Measurements from ENCODE around the gene PTPRD.
"Not testable (repeated sequence)": the region's sequence is repeated elsewhere in the genome, so short reads cannot be mapped to it uniquely, and the experiment has no call there.

PTPRD gene

GRCh38 chr9:8961186-8961851 is 1651.5 kb downstream of the PTPRD start:
- Histone ChIP-seq H3K36me3 (ENCODE audit: insufficient read depth, low read length) (no peaks in the 10 kb centered on the region), H3K9me3 (ENCODE audit: control insufficient read depth, insufficient read depth, low read length) (no peaks in the 10 kb centered on the region), H3K9ac (ENCODE audit: low read depth, low read length) (no peak overlapping the region), H3K4me1 (ENCODE audit: insufficient read depth, low read length) (0 out of 2 replicates have a peak, but pooled peaks cover 3% of the 10 kb centered on the region)

- Histone ChIP-seq H3K9me3 (ENCODE audit: control insufficient read depth, insufficient read depth, low read length) (no peaks in the 10 kb centered on the region), H3K36me3 (ENCODE audit: insufficient read depth, low read length) (no peaks in the 10 kb centered on the region), H3K9ac (ENCODE audit: low read depth, low read length) (no peak overlapping the region), H3K4me1 (ENCODE audit: insufficient read depth, low read length) (peaks cover 3% of the 10 kb centered on the region; the same call in 1 of the 2 replicates)
These were observed 1652.5 kb downstream of the PTPRD start for GRCh38 chr9:8960254-8960653.

- no peaks in the 10 kb centered on the region for H3K9me3 ChIP-seq (ENCODE audit: control insufficient read depth, insufficient read depth, low read length)
- H3K9ac ChIP-seq (ENCODE audit: low read depth, low read length), result no peak overlapping the region
- no peaks in the 10 kb centered on the region for H3K36me3 ChIP-seq (ENCODE audit: insufficient read depth, low read length)
- H3K4me1 ChIP-seq (ENCODE audit: insufficient read depth, low read length), result peaks cover 3% of the 10 kb centered on the region; the same call in 1 of the 2 replicates
These were observed 1654.4 kb downstream of the PTPRD start for GRCh38 chr9:8958358-8958757.

- H3K4me1 ChIP-seq (ENCODE audit: insufficient read depth, low read length), result no peaks in the 10 kb centered on the region; the same call in 1 of the 2 replicates
- no peak overlapping the region for H3K9ac ChIP-seq (ENCODE audit: low read depth, low read length)
- H3K36me3 ChIP-seq (ENCODE audit: insufficient read depth, low read length), result no peaks in the 10 kb centered on the region
- H3K9me3 ChIP-seq (ENCODE audit: control insufficient read depth, insufficient read depth, low read length), result no peaks in the 10 kb centered on the region
These were observed 1657.5 kb downstream of the PTPRD start for GRCh38 chr9:8955315-8955714.

- H3K4me1 ChIP-seq (ENCODE audit: insufficient read depth, low read length), result no peaks in the 10 kb centered on the region; the same call in 1 of the 2 replicates
- H3K36me3 ChIP-seq (ENCODE audit: insufficient read depth, low read length), result no peaks in the 10 kb centered on the region
- no peaks in the 10 kb centered on the region for H3K9me3 ChIP-seq (ENCODE audit: control insufficient read depth, insufficient read depth, low read length)
- no peak overlapping the region for H3K9ac ChIP-seq (ENCODE audit: low read depth, low read length)
These were observed 1666.3 kb downstream of the PTPRD start for GRCh38 chr9:8946461-8946860.

- no peaks in the 10 kb centered on the region for H3K9me3 ChIP-seq (ENCODE audit: control insufficient read depth, insufficient read depth, low read length)
- no peaks in the 10 kb centered on the region for H3K36me3 ChIP-seq (ENCODE audit: insufficient read depth, low read length)
- H3K4me1 ChIP-seq (ENCODE audit: insufficient read depth, low read length), result no peaks in the 10 kb centered on the region
- no peak overlapping the region for H3K9ac ChIP-seq (ENCODE audit: low read depth, low read length)
These were observed 1669.4 kb downstream of the PTPRD start for GRCh38 chr9:8943392-8943791.

- no peak overlapping the region for H3K9ac ChIP-seq (ENCODE audit: low read depth, low read length)
- H3K9me3 ChIP-seq (ENCODE audit: control insufficient read depth, insufficient read depth, low read length), result no peaks in the 10 kb centered on the region
- no peaks in the 10 kb centered on the region for H3K4me1 ChIP-seq (ENCODE audit: insufficient read depth, low read length)
These were observed 1672.2 kb downstream of the PTPRD start for GRCh38 chr9:8940650-8941049.

GRCh38 chr9:8926461-8926860 is 1686.3 kb downstream of the PTPRD start:
- H3K9ac ChIP-seq (ENCODE audit: low read depth, low read length), result no peak overlapping the region
- no peaks in the 10 kb centered on the region for H3K9me3 ChIP-seq (ENCODE audit: control insufficient read depth, insufficient read depth, low read length)
- H3K36me3 ChIP-seq (ENCODE audit: insufficient read depth, low read length), result no peaks in the 10 kb centered on the region
- H3K4me1 ChIP-seq (ENCODE audit: insufficient read depth, low read length), result no peaks in the 10 kb centered on the region

More at GRCh38 chr9:8940650-8941049, 1672.2 kb downstream of the PTPRD start:
- H3K36me3 ChIP-seq (ENCODE audit: insufficient read depth, low read length), result no peaks in the 10 kb centered on the region

GRCh38 chr9:8924562-8924961 is 1688.2 kb downstream of the PTPRD start:
- Histone ChIP-seq H3K9me3 (ENCODE audit: control insufficient read depth, insufficient read depth, low read length) (no peaks in the 10 kb centered on the region), H3K9ac (ENCODE audit: low read depth, low read length) (no peak overlapping the region), H3K36me3 (ENCODE audit: insufficient read depth, low read length) (no peaks in the 10 kb centered on the region), H3K4me1 (ENCODE audit: insufficient read depth, low read length) (no peaks in the 10 kb centered on the region)

- not testable (repeated sequence) for H3K4me1 ChIP-seq (ENCODE audit: insufficient read depth, low read length); H3K9ac ChIP-seq (ENCODE audit: low read depth, low read length); H3K9me3 ChIP-seq (ENCODE audit: control insufficient read depth, insufficient read depth, low read length); H3K36me3 ChIP-seq (ENCODE audit: insufficient read depth, low read length)
These were observed 1692.2 kb downstream of the PTPRD start for GRCh38 chr9:8920478-8921183.

- H3K4me1 ChIP-seq (ENCODE audit: insufficient read depth, low read length), result no peaks in the 10 kb centered on the region
- H3K9ac ChIP-seq (ENCODE audit: low read depth, low read length), result no peak overlapping the region
These were observed 1694.7 kb downstream of the PTPRD start for GRCh38 chr9:8917956-8918739.

GRCh38 chr9:8916771-8917170 is 1696.0 kb downstream of the PTPRD start:
- no peaks in the 10 kb centered on the region for H3K36me3 ChIP-seq (ENCODE audit: insufficient read depth, low read length)
- no peak overlapping the region for H3K9ac ChIP-seq (ENCODE audit: low read depth, low read length)
- no peaks in the 10 kb centered on the region for H3K4me1 ChIP-seq (ENCODE audit: insufficient read depth, low read length)
- H3K9me3 ChIP-seq (ENCODE audit: control insufficient read depth, insufficient read depth, low read length), result no peaks in the 10 kb centered on the region

More at GRCh38 chr9:8917956-8918739, 1694.7 kb downstream of the PTPRD start:
- Histone ChIP-seq H3K36me3 (ENCODE audit: insufficient read depth, low read length) (no peaks in the 10 kb centered on the region), H3K9me3 (ENCODE audit: control insufficient read depth, insufficient read depth, low read length) (no peaks in the 10 kb centered on the region)

GRCh38 chr9:8907868-8908267 is 1704.9 kb downstream of the PTPRD start:
- Histone ChIP-seq H3K9ac (ENCODE audit: low read depth, low read length) (no peak overlapping the region), H3K9me3 (ENCODE audit: control insufficient read depth, insufficient read depth, low read length) (no peaks in the 10 kb centered on the region), H3K36me3 (ENCODE audit: insufficient read depth, low read length) (no peaks in the 10 kb centered on the region), H3K4me1 (ENCODE audit: insufficient read depth, low read length) (no peaks in the 10 kb centered on the region)

- Histone ChIP-seq H3K9ac (ENCODE audit: low read depth, low read length) (no peak overlapping the region), H3K36me3 (ENCODE audit: insufficient read depth, low read length) (no peaks in the 10 kb centered on the region), H3K4me1 (ENCODE audit: insufficient read depth, low read length) (no peaks in the 10 kb centered on the region), H3K9me3 (ENCODE audit: control insufficient read depth, insufficient read depth, low read length) (no peaks in the 10 kb centered on the region)
These were observed 1707.1 kb downstream of the PTPRD start for GRCh38 chr9:8905731-8906130.
